Smooth muscle cell (in vitro differentiated cells): ENCODE results near the gene LLPH. TPM values are rescaled to one million over a fixed set of nuclear protein-coding genes. Genes with fewer than 3 reads are reported as not detected.

Experiments used
- DNase-seq: peaks from one replicate; lab custom pipeline; 2025; ENCODE audit not compliant: unreplicated experiment; lab: John Stamatoyannopoulos, UW
- H2AFZ ChIP-seq: fragments of 200-600 bp; sonication (generic); 2 replicates; pipeline ENCODE4 v1.6.0; 2016; ENCODE audit warnings: antibody characterized with exemption, low read depth, mild to moderate bottlenecking
- H3F3A ChIP-seq: fragments of 200-600 bp; sonication (generic); 2 replicates; pipeline ENCODE4 v1.6.0; 2017; ENCODE audit warnings: antibody characterized with exemption, low read depth
- H3K27ac ChIP-seq: fragments of 200-600 bp; sonication (generic); 2 replicates; pipeline ENCODE4 v1.5.1; 2016; ENCODE audit warnings: low read depth, mild to moderate bottlenecking
- H3K27me3 ChIP-seq: fragments of 200-600 bp; sonication (generic); 2 replicates; pipeline ENCODE4 v1.6.1; 2016; ENCODE audit warnings: low read depth, mild to moderate bottlenecking
- H3K36me3 ChIP-seq: fragments of 200-600 bp; sonication (generic); 2 replicates; pipeline ENCODE4 v1.5.1; 2016; ENCODE audit warnings: low read depth
- H3K4me1 ChIP-seq: fragments of 200-600 bp; sonication (generic); 2 replicates; pipeline ENCODE4 v1.5.1; 2016; ENCODE audit warnings: low read depth
- H3K4me2 ChIP-seq: fragments of 200-600 bp; sonication (generic); 2 replicates; pipeline ENCODE4 v1.6.0; 2016; ENCODE audit warnings: mild to moderate bottlenecking
- H3K4me3 ChIP-seq: fragments of 200-600 bp; sonication (generic); 2 replicates; pipeline ENCODE4 v1.5.1; 2016; ENCODE audit warnings: mild to moderate bottlenecking
- H3K79me2 ChIP-seq: fragments of 200-600 bp; sonication (generic); 2 replicates; pipeline ENCODE4 v1.6.0; 2016; ENCODE audit warnings: low read depth, mild to moderate bottlenecking
- H3K9ac ChIP-seq: fragments of 200-600 bp; sonication (generic); 2 replicates; pipeline ENCODE4 v1.6.0; 2016; ENCODE audit warnings: low read depth
- H3K9me3 ChIP-seq: fragments of 200-600 bp; sonication (generic); replicated peaks from 2 replicates; pipeline ENCODE4 v1.5.1; 2016; ENCODE audit warnings: low read depth
- H4K20me1 ChIP-seq: fragments of 200-600 bp; sonication (generic); 2 replicates; pipeline ENCODE4 v1.6.0; 2016; ENCODE audit warnings: low read depth
- CTCF ChIP-seq: fragments of 200-600 bp; sonication (generic); IDR thresholded peaks from 2 replicates; pipeline ENCODE4 v1.5.1; 2017; ENCODE audit warnings: borderline replicate concordance, mild to moderate bottlenecking, antibody characterized with exemption; ENCODE audit not compliant: insufficient read depth, poor library complexity, severe bottlenecking
- WGBS: methylation state at CpG from one replicate; pipeline ENCODE4 v1.1.7; 2016; ENCODE audit warnings: low lambda C conversion rate; 5-methylcytosine and 5-hydroxymethylcytosine counted together
- polyA plus RNA-seq: library from polyadenylated mRNA; unstranded; fragments of >200 nt; fragmentation: Nextera tagmentation; extraction: Ambion mirVana; gene quantifications from 2 replicates; pipeline ENCODE4 v1.2.1, GENCODE V29; 2016
- total RNA-seq: library from RNA; depleted of rRNA; stranded (reverse); fragments of >200 nt; gene quantifications from 2 replicates; pipeline ENCODE4 v1.2.3, GENCODE V29; 2014

Gene LLPH
- total and polyA plus RNA-seq, 2 experiments from 2014 or later, result 9.2 to 33.1 TPM

- peaks cover 2% of the 10 kb centered on the region for H4K20me1 ChIP-seq
- no peaks in the 10 kb centered on the region for H3K27me3 ChIP-seq
- DNase-seq, result no peak
- 92% methylated on average over 2 of the region's 2 CpGs for WGBS
- TF ChIP-seq CTCF, result no peak
- no peak overlapping the region for H2AFZ ChIP-seq
- H3K4me3 ChIP-seq, result no peak overlapping the region
- peaks cover 23% of the 10 kb centered on the region for H3K36me3 ChIP-seq
- H3K4me1 ChIP-seq, result no peaks in the 10 kb centered on the region
- no peaks in the 10 kb centered on the region for H3K9me3 ChIP-seq
- H3K27ac ChIP-seq, result no peak overlapping the region
- H3F3A ChIP-seq, result no peaks in the 10 kb centered on the region
- no peaks in the 10 kb centered on the region for H3K79me2 ChIP-seq
- H3K9ac ChIP-seq, result no peak overlapping the region
- H3K4me2 ChIP-seq, result no peak overlapping the region
These were observed 11.2 kb downstream of the LLPH start for GRCh38 chr12:66119229-66119869.

DNA sequence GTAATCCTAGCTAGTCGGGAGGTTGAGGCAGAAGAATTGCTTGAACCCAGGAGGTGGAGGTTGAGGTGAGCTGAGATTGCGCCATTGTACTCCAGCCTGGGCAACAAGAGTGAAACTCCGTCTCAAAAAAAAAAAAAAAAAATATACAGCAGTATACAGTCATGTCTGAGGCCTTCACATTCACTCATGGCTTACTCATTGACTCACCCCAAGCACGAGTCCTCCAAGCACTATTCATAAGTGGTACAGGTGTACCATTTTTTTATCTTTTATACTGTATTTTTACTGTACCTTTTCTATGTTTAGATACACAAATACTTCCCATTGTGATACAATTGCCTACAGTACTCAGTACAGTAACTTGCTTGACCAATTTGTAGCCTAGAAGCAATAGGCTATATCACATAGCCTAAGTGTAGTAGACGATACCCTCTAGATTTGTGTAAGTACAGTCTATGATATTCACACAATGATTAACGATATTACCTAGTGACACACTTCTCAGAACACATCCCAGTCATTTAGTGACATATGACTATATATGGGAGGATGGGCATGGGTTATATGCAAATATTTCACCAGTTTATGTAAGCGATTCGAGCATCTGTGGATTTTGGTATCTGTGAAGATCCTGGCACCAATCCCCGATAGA is 12.2 kb downstream of the LLPH start:
- no peak overlapping the region for H3K4me3 ChIP-seq
- H3K79me2 ChIP-seq, result no peaks in the 10 kb centered on the region
- no peaks in the 10 kb centered on the region for H4K20me1 ChIP-seq
- no peaks in the 10 kb centered on the region for H3F3A ChIP-seq
- no peak overlapping the region for H3K9ac ChIP-seq
- no peak overlapping the region for H2AFZ ChIP-seq
- H3K36me3 ChIP-seq, result peaks cover 15% of the 10 kb centered on the region
- no peak overlapping the region for H3K27ac ChIP-seq
- H3K9me3 ChIP-seq, result no peaks in the 10 kb centered on the region
- no peak for TF ChIP-seq CTCF
- WGBS, result 91% methylated on average over 9 of the region's 9 CpGs
- H3K4me2 ChIP-seq, result no peak overlapping the region
- no peaks in the 10 kb centered on the region for H3K27me3 ChIP-seq
- H3K4me1 ChIP-seq, result no peaks in the 10 kb centered on the region
- DNase-seq, result no peak

DNA sequence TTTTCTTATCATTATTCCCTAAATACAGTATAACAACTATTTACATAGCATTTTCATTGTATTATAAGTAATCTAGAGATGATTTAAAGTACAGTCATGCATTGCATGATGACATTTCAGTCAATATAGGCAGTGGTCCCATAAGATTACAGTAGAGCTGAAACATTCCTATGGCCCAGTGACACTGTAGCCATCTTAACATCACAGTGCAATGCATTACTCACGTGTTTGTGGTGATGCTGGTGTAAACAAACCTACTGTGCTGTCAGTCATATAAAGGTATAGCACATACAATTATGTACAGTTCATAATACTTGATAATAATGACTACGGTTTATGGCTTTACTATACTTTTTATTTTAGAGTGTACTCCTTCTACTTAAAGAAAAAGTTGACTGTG is 13.3 kb downstream of the LLPH start:
- no peaks in the 10 kb centered on the region for H3K79me2 ChIP-seq
- no peaks in the 10 kb centered on the region for H4K20me1 ChIP-seq
- H2AFZ ChIP-seq, result no peak overlapping the region
- H3F3A ChIP-seq, result no peaks in the 10 kb centered on the region
- H3K9me3 ChIP-seq, result no peaks in the 10 kb centered on the region
- DNase-seq, result no peak
- H3K9ac ChIP-seq, result no peak overlapping the region
- no peak overlapping the region for H3K27ac ChIP-seq
- WGBS, result 83% methylated on average over 2 of the region's 2 CpGs
- H3K27me3 ChIP-seq, result no peaks in the 10 kb centered on the region
- no peak for TF ChIP-seq CTCF
- H3K4me2 ChIP-seq, result no peak overlapping the region
- no peak overlapping the region for H3K4me3 ChIP-seq
- peaks cover 2% of the 10 kb centered on the region for H3K4me1 ChIP-seq
- peaks cover 4% of the 10 kb centered on the region for H3K36me3 ChIP-seq
